ENCODE results near the gene BBC3.
A peak's percentile ranks its signal among the peaks of the same experiment; 100 is the strongest.
"Not testable (repeated sequence)": the region's sequence is repeated elsewhere in the genome, so short reads cannot be mapped to it uniquely, and the experiment has no call there.

GRCh38 chr19:47261946-47262793, 31.2 kb upstream of the BBC3 start:
- not testable (repeated sequence) for TF ChIP-seq CTCF (IDR thresholded peaks at IDR 0.05)
- TF ChIP-seq POLR2A (IDR thresholded peaks at IDR 0.05) = peak in 1 of 3 donors; percentile 21

Data from body of pancreas (tissue), 4 donors.